BLaER1 treated with 17β-estradiol and CSF1 and Interleukin-3, amounts not matched to agents 10 nM and 100 nM (cell line): Measurements from ENCODE around the gene ZNF248.

Source experiments
- H3K27ac ChIP-seq, 11 experiments: shearing (Covaris generic); formaldehyde crosslinking; 2 replicates each; pipeline ENCODE4 v1.8.1; 2022
- H3K27me3 ChIP-seq, 11 experiments: shearing (Covaris generic); formaldehyde crosslinking; 2 replicates each; pipeline ENCODE4 v1.8.1; 2022
- H3K36me3 ChIP-seq, 11 experiments: shearing (Covaris generic); formaldehyde crosslinking; 2 replicates each; pipeline ENCODE4 v1.8.1; 2022
- H3K4me1 ChIP-seq, 10 experiments: shearing (Covaris generic); formaldehyde crosslinking; 2 replicates each; pipeline ENCODE4 v1.8.1; 2022
- H3K4me2 ChIP-seq, 11 experiments: shearing (Covaris generic); formaldehyde crosslinking; 2 replicates each; pipeline ENCODE4 v1.8.1; 2022
- H3K4me3 ChIP-seq, 10 experiments: shearing (Covaris generic); formaldehyde crosslinking; 2 replicates each; pipeline ENCODE4 v1.8.1; 2022
- H3K9ac ChIP-seq, 11 experiments: shearing (Covaris generic); formaldehyde crosslinking; 2 replicates each; pipeline ENCODE4 v1.8.1; 2022
- H3K9me3 ChIP-seq, 11 experiments: shearing (Covaris generic); formaldehyde crosslinking; replicated peaks in 1 of 11; 2 replicates each; pipeline ENCODE4 v1.8.1; 2022
- H4K20me1 ChIP-seq, 11 experiments: shearing (Covaris generic); formaldehyde crosslinking; 2 replicates each; pipeline ENCODE4 v1.8.1; 2022
- Cebpa-rat ChIP-seq, 11 experiments: shearing (Covaris generic); IDR thresholded peaks; 2 replicates each; pipeline ENCODE4 v1.8.1; 2022

The ZNF248 gene

DNA sequence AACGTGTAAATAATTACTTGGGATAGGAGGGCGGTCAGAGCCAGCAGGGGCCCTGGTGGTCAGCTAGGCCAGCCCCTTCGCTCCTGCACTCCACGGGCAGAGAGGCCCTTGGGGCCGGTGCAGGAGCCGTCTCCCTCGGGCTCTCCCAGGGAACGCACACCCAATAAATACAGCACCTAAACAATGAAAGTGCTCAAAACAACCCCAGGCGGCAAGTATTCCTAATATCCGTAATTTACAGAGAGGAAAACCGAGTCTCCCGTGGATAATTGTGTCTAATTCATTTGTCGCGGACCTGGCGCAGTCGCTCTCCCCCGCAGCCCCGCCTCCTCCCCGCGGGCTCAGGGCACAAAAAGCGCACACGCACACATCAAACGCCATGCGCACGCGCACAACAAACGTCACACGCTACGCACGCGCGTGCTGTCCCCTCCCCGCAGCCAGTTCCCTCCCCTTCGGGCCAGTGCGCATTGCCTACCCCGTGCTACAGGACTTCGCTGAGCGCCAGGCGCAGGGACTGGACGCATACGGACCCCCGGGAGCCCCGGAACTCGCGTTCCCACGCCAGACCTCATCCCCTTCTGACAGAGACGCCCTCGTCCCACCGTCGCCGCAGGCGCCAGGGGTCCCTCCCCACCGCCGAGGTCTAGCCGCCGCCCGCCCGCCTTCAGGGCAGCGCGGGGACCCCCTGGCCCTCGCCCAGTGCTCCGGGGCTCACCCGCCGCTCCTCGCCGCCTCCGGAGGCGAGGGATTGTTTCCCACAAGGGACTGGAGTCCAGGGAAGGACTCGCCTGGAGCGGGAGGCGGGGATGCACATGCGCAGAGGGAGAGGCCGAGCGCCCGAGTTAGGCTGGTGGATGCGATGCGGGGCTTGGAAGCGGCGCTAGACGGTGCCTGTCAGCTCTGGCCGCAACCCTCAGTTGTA lies at the start of gene ZNF248:
Gene ZNF248, minus strand, starts transcription at position 324 of the 925 bp plus-strand sequence. CDS start 1,300 bp downstream, outside the sequence.
- H3K4me2 ChIP-seq: peak within 1 kb of the TSS; percentile 74 to 90 (median 85)
- no peak for TF ChIP-seq Cebpa-rat (IDR thresholded peaks at IDR 0.05)
- H3K27ac ChIP-seq: peak within 1 kb of the TSS; percentile 82 to 99 (median 92)
- H3K4me3 ChIP-seq: peak within 1 kb of the TSS; percentile 78 to 95 (median 84)
- peaks cover 17 to 36% (median 26%) of the 10 kb centered on the region in 10 experiments for H3K4me1 ChIP-seq
- peaks cover 0 to 22% (median 13%) of the 10 kb centered on the region in 11 experiments; a peak in 21 of 22 replicates for H3K36me3 ChIP-seq
- peak within 1 kb of the TSS; percentile 86 to 99 (median 92) for H3K9ac ChIP-seq
- no peaks in the 10 kb centered on the region for H3K27me3 ChIP-seq
- H3K9me3 ChIP-seq: peaks cover 0 to 24% (median 20%) of the 10 kb centered on the region in 11 experiments; a peak in 16 of 22 replicates
- no peaks in the 10 kb centered on the region for H4K20me1 ChIP-seq

DNA sequence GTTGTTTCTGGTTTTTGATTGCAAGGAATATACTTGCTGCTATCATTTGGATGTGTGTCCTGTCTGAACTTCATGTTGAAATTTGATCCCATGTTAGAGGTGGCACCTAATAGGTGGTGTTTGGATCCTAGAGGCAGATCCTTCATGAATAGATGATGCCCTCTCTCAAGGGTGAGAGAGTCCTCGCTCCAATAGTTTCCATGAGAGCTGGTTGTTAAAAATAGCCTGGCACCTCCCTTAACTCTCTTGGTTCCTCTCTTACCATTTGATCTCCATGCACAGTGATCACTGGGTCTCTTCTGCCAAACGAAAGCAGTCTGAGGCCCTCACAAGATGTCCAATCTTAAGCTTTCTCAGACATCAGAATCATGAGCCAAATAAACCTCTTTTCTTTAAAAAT lies 49.0 kb upstream of the ZNF248 start:
- Histone ChIP-seq H3K27me3 (no peaks in the 10 kb centered on the region), H4K20me1 (no peaks in the 10 kb centered on the region), H3K36me3 (no peaks in the 10 kb centered on the region), H3K4me2 (no peak overlapping the region), H3K4me1 (no peaks in the 10 kb centered on the region), H3K4me3 (no peak overlapping the region), H3K27ac (no peak overlapping the region), H3K9ac (no peak overlapping the region), H3K9me3 (no peaks in the 10 kb centered on the region)
- TF ChIP-seq Cebpa-rat (IDR thresholded peaks at IDR 0.05): no peak

DNA sequence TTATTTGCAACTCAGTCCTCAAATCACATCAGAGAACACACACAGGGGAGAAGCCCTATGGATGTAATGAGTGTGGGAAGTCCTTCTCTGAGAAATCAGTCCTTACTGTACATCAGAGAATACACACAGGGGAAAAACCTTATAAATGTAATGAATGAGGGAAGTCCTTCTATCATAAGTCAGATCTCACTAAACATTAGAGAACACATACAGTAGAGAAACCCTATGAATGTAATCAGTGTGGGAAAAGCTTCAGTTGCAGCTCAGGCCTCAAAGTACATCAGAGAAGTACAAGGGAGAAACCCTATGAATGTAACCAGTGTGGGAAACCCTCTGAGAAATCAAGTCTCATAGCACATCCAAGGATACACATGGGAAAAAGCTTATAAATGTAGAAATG lies 39.0 kb upstream of the ZNF248 start:
- Histone ChIP-seq H3K36me3 (no peaks in the 10 kb centered on the region), H3K27me3 (no peaks in the 10 kb centered on the region), H4K20me1 (no peaks in the 10 kb centered on the region), H3K4me2 (no peak overlapping the region), H3K9me3 (peaks cover 46 to 63% (median 53%) of the 10 kb centered on the region in 11 experiments), H3K27ac (no peak overlapping the region), H3K4me3 (peak overlapping the region in 1 of 10 experiments; percentile 31; a peak in 1 of 20 replicates), H3K4me1 (no peaks in the 10 kb centered on the region), H3K9ac (no peak overlapping the region)
- no peak for TF ChIP-seq Cebpa-rat (IDR thresholded peaks at IDR 0.05)

DNA sequence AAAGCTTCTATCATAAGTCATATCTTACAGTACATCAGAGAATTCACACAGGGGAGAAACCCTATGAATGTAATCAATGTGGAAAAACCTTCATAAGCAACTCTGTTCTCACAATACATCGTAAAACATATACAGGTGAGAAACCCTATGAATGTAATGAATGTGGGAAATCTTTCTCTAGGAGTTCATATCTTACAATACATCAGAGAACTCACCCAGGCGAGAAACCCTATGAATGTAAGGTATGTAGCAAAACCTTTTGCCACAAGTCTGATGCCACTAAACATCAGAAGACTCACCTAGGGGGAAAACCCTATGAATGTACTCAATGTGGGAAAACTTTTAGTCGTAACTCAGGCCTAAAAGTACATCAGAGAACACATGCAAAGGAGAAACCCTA lies 38.3 kb upstream of the ZNF248 start:
- Histone ChIP-seq H3K9ac (no peak overlapping the region), H3K4me2 (no peak overlapping the region), H4K20me1 (no peaks in the 10 kb centered on the region), H3K27ac (no peak overlapping the region), H3K4me1 (no peaks in the 10 kb centered on the region), H3K4me3 (no peak overlapping the region), H3K27me3 (no peaks in the 10 kb centered on the region), H3K36me3 (no peaks in the 10 kb centered on the region), H3K9me3 (peaks cover 51 to 71% (median 61%) of the 10 kb centered on the region in 11 experiments)
- TF ChIP-seq Cebpa-rat (IDR thresholded peaks at IDR 0.05): no peak

DNA sequence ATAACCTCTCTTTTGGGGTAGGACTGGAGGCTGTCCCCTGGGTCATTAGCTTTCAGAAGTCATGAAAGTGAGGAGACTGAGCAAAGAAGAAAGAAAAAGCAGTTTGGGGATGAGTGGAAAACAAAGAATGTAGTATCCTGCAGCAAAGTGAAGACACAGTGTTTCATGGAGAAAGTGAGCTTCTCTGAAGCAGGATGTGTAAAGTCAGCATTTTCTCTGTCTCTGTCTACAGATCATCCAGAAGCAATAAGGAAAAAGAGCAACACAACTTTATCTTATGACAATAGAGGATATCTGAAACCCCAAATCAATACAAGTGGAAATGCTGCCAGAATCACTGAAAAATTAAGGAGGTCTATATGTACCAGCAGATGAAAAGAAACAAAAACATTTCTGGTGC lies 28.4 kb upstream of the ZNF248 start:
- Histone ChIP-seq H3K4me1 (no peaks in the 10 kb centered on the region), H3K27ac (no peak overlapping the region), H3K36me3 (no peaks in the 10 kb centered on the region), H3K9ac (no peak overlapping the region), H3K9me3 (peaks cover 1 to 27% (median 12%) of the 10 kb centered on the region in 11 experiments; a peak in 15 of 22 replicates), H3K4me3 (no peak overlapping the region), H3K4me2 (no peak overlapping the region), H3K27me3 (no peaks in the 10 kb centered on the region), H4K20me1 (no peaks in the 10 kb centered on the region)
- no peak for TF ChIP-seq Cebpa-rat (IDR thresholded peaks at IDR 0.05)

DNA sequence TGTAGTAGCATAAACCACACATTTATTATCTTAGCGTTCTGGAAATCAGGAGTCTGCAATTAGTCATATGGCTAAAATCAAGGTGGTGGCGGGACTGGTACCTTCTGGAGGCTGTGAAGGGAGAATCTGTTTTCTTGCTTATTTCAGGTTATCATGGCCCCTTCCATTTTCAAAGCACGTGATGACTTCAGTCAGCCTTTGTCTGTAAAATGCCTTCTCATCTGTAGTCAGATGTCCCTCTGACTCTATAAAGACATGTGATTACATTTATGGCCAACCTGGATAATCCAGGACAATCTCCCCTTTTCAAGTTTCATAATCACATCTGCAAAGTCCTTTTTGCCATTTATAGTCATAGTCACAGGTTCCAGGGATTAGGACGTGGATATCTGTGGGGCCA lies 15.5 kb upstream of the ZNF248 start:
- Histone ChIP-seq H4K20me1 (no peaks in the 10 kb centered on the region), H3K4me3 (no peak overlapping the region), H3K9ac (no peak overlapping the region), H3K27me3 (no peaks in the 10 kb centered on the region), H3K4me2 (no peak overlapping the region), H3K9me3 (0 out of 22 replicates have a peak, but pooled peaks cover 0 to 5% (median 0%) of the 10 kb centered on the region in 11 experiments), H3K4me1 (no peaks in the 10 kb centered on the region), H3K27ac (no peak overlapping the region), H3K36me3 (no peaks in the 10 kb centered on the region)
- TF ChIP-seq Cebpa-rat (IDR thresholded peaks at IDR 0.05): no peak

DNA sequence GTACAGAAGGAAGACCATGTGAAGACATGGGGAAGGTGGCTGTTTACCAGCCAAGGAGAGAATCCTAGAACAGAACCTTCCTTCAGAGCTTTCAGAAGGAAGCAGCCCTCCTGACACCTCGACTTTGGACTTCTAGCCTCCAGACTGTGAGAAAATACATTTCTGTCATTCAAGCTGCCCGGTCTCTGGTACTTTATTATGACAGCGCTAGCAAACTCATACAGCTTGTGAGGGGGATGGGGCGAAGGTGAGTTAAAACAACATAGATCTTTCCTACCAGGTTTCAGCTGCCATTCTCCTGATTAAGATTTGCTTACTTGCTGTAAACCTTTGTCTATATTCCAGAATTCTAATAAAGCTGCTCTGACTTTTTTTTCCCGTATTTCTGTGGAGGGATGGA lies 14.9 kb upstream of the ZNF248 start:
- Histone ChIP-seq H4K20me1 (no peaks in the 10 kb centered on the region), H3K4me2 (no peak overlapping the region), H3K9me3 (0 out of 22 replicates have a peak, but pooled peaks cover 0 to 5% (median 0%) of the 10 kb centered on the region in 11 experiments), H3K9ac (no peak overlapping the region), H3K4me1 (no peaks in the 10 kb centered on the region), H3K4me3 (no peak overlapping the region), H3K36me3 (no peaks in the 10 kb centered on the region), H3K27ac (no peak overlapping the region), H3K27me3 (no peaks in the 10 kb centered on the region)
- no peak for TF ChIP-seq Cebpa-rat (IDR thresholded peaks at IDR 0.05)

DNA sequence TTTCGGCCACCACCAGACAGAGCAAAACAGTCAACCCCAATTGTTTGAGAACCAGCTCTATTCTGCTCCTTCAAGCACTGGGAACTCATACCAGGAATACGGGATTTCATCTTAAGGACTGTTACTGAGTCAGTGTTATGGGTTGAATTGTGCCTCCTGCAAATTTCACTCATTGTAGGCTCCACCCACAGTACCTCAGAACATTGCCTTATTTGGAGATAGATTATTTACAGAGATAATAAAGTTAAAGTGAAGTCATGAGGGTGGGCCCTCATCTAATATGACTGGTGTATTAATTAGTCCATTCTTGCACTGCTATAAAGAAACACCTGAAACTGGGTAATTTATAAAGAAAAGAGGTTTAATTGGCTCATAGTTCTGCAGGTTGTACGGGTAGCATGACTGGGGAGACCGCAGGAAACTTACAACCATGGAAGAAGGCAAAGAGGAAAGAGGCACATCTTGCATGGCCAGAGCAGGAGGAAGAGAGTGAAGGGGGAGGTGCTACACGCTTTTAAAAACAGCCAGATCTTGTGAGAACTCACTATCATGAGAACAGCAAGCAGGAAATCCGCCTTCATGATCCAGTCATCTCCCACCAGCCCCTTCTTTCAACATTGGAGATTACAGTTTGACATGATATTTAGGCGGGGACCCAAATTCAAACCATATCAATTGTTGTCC lies 14.3 kb upstream of the ZNF248 start:
- no peak overlapping the region for H3K4me2 ChIP-seq
- H3K4me3 ChIP-seq: no peak overlapping the region
- 0 out of 22 replicates have a peak, but pooled peaks cover 0 to 5% (median 0%) of the 10 kb centered on the region in 11 experiments for H3K9me3 ChIP-seq
- no peaks in the 10 kb centered on the region for H3K36me3 ChIP-seq
- H3K27me3 ChIP-seq: no peaks in the 10 kb centered on the region
- no peak for TF ChIP-seq Cebpa-rat (IDR thresholded peaks at IDR 0.05)
- no peak overlapping the region for H3K27ac ChIP-seq
- no peaks in the 10 kb centered on the region for H4K20me1 ChIP-seq
- no peak overlapping the region for H3K9ac ChIP-seq
- peaks cover 0 to under 1% (median 0%) of the 10 kb centered on the region in 10 experiments; a peak in 1 of 20 replicates for H3K4me1 ChIP-seq

DNA sequence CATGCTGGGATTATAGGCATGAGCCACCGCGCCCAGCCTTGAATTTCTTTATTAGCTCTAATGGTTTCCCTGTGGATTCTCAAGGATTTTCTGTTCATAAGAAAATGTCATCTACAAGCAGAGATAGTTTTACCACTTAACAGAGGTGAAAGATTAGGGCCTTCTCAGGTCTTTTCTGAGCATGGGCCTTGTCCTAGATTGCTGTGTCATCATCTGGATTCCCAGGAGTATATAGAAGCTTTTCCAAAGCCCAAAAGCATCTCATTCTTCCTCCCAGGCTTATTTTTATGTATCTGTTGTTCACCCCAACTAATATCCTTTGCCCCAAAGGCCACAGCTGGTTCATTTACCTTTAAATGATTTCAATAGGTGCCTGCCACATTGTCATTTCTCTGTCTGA lies 13.7 kb upstream of the ZNF248 start:
- no peaks in the 10 kb centered on the region for H3K27me3 ChIP-seq
- H3K27ac ChIP-seq: no peak overlapping the region
- no peak overlapping the region for H3K9ac ChIP-seq
- H3K4me3 ChIP-seq: no peak overlapping the region
- H3K36me3 ChIP-seq: no peaks in the 10 kb centered on the region
- peaks cover 2 to 6% (median 4%) of the 10 kb centered on the region in 10 experiments; a peak in 17 of 20 replicates for H3K4me1 ChIP-seq
- no peak for TF ChIP-seq Cebpa-rat (IDR thresholded peaks at IDR 0.05)
- H3K4me2 ChIP-seq: no peak overlapping the region
- H3K9me3 ChIP-seq: 0 out of 22 replicates have a peak, but pooled peaks cover 0 to 5% (median 0%) of the 10 kb centered on the region in 11 experiments
- H4K20me1 ChIP-seq: no peaks in the 10 kb centered on the region
